ENCODE data around the gene ANKRD44.

DNA sequence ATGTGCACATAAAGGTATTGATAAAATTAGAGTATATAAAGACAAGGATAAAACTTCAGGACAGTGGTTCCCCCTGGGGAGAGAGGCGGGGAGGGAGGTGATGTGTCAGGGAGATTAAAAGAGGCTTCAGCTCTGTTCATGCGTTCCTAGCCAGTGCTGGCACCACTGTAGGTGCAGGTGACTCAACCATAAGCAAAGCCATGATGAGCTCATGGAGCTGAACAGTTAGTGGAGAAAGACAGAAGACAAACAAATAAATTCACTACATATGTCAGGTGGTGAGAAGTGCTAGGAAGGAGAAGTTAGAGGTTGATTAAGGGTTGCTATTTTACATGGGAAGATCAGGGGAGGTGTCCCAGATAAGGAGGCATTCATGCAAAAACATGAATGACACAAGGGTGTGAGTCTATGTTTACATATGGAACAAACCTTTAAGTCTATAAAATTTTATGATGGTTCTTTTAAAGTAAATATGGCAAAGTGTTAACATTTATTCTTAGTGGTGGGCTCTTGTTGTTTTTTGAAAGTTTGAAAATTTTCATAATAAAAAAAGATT, 136.0 kb downstream of the ANKRD44 start:
- no peak for TF ChIP-seq POLR2A (IDR thresholded peaks at IDR 0.05; ENCODE audit: control extremely low read depth in 1 of 2, low read depth in 2 of 2, low read length in 2 of 2)
- TF ChIP-seq CTCF (IDR thresholded peaks at IDR 0.05; ENCODE audit: control extremely low read depth in 1 of 3, insufficient read depth in 1 of 3, low read depth in 1 of 3, low read length in 3 of 3), result no peak
- TF ChIP-seq TCF12 (IDR thresholded peaks at IDR 0.05; ENCODE audit: low read depth, low read length), result no peak
- no peak for TF ChIP-seq TAF1 (IDR thresholded peaks at IDR 0.05; ENCODE audit: low read depth, low read length)
- no peak for TF ChIP-seq BACH1 (IDR thresholded peaks at IDR 0.05; ENCODE audit: low read length)
- TF ChIP-seq POLR2AphosphoS5 (IDR thresholded peaks at IDR 0.05; ENCODE audit: low read depth, low read length), result no peak
- no peak for TF ChIP-seq SUZ12 (IDR thresholded peaks at IDR 0.05; ENCODE audit: low read length)
- TF ChIP-seq HDAC6 (IDR thresholded peaks at IDR 0.05; ENCODE audit: low read depth, low read length), result no peak
- TF ChIP-seq EZH2 (IDR thresholded peaks at IDR 0.05; ENCODE audit: low read depth, low read length, severe bottlenecking), result no peak
- no peak for TF ChIP-seq TEAD4 (IDR thresholded peaks at IDR 0.05; ENCODE audit: low read depth, low read length)
- no peak for TF ChIP-seq GABPA (IDR thresholded peaks at IDR 0.05; ENCODE audit: borderline replicate concordance, insufficient read depth, low read length)
- TF ChIP-seq, protein P1, sequence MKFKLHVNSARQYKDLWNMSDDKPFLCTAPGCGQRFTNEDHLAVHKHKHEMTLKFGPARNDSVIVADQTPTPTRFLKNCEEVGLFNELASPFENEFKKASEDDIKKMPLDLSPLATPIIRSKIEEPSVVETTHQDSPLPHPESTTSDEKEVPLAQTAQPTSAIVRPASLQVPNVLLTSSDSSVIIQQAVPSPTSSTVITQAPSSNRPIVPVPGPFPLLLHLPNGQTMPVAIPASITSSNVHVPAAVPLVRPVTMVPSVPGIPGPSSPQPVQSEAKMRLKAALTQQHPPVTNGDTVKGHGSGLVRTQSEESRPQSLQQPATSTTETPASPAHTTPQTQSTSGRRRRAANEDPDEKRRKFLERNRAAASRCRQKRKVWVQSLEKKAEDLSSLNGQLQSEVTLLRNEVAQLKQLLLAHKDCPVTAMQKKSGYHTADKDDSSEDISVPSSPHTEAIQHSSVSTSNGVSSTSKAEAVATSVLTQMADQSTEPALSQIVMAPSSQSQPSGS (IDR thresholded peaks at IDR 0.05; ENCODE audit: low read length), result no peak
- no peak for TF ChIP-seq MAX (IDR thresholded peaks at IDR 0.05)

All from H1 (cell line).